Duodenal mucosa (tissue), 2 donors: ENCODE results near the gene BCAS3.

Source experiments
- H3K27ac ChIP-seq: one replicate; pipeline ENCODE4 v1.7.0; 2013; ENCODE audit warnings: low read depth, low read length
- H3K27me3 ChIP-seq, 2 donors: one replicate each; pipeline ENCODE4 v1.7.0; 2013; ENCODE audit warnings: low read length in 2 of 2, control low read depth in 1 of 2; ENCODE audit not compliant: insufficient read depth in 2 of 2, control insufficient read depth in 1 of 2
- H3K36me3 ChIP-seq, 2 donors: one replicate each; pipeline ENCODE4 v1.7.0; 2013; ENCODE audit warnings: low read length in 2 of 2, control low read depth in 1 of 2; ENCODE audit not compliant: insufficient read depth in 2 of 2, control insufficient read depth in 1 of 2
- H3K4me1 ChIP-seq, 2 donors: one replicate each; pipeline ENCODE4 v1.7.0; 2013; ENCODE audit warnings: low read length in 2 of 2, control low read depth in 1 of 2; ENCODE audit not compliant: insufficient read depth in 2 of 2, control insufficient read depth in 1 of 2
- H3K4me3 ChIP-seq, 2 donors: one replicate each; pipeline ENCODE4 v1.7.0; 2013; ENCODE audit warnings: low read length in 2 of 2, low read depth in 1 of 2
- H3K9ac ChIP-seq, 2 donors: one replicate each; pipeline ENCODE4 v1.7.0; 2013; ENCODE audit warnings: low read length in 2 of 2, low read depth in 1 of 2
- H3K9me3 ChIP-seq, 2 donors: one replicate each; pipeline ENCODE4 v1.7.0; 2013; ENCODE audit warnings: low read length in 2 of 2, control low read depth in 1 of 2; ENCODE audit not compliant: control insufficient read depth in 1 of 2

BCAS3 gene

DNA sequence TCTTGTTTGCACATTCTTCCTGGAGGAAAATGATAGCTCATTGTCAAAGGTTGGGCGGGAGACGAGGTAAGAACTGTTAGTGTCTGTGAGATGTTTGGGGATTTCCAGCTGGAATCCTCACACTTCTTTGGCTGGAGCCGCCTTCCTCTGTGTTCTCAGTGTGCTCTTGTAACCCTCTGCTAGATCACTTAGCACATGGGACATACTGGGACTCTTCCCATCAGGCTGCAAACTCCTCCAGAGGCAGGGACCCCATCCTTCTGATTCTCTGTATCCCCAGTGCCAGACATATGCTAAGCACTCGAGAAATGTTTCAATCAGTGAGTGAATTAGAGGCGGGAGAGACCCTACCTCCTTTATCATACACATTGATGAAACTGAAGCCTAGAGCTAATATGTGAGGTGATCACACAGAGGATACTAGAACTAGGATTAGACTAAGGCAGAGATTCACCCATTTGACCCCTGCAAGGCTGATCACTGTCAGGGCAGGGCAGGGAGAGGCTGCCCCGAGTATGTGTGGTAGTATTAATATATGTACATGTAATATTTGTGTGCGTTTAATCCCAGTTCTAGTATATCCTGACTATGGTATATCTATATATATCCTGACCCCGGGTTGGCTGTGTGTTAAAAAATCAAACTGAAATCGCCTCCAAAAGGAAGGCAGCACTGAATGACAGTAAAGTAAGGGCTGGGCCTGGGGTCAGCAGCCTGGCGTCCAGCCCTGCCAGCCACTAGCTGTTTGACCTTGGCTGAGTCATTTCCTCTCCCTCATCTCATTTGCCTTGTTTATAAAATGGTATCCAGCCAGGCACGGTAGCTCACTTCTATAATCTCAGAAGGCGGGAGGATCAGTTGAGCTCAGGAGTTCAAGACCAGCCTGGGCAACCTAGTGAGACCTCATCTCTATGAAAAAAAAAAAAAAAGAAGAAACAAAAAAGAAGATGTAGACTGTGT is 646.5 kb downstream of the BCAS3 start:
- Histone ChIP-seq H3K4me3 (no peak overlapping the region), H3K27ac (no peak overlapping the region), H3K36me3 (no peaks in the 10 kb centered on the region), H3K9ac (no peak overlapping the region), H3K27me3 (no peaks in the 10 kb centered on the region), H3K4me1 (peaks cover 0 to 4% of the 10 kb centered on the region in 2 donors), H3K9me3 (no peaks in the 10 kb centered on the region)

DNA sequence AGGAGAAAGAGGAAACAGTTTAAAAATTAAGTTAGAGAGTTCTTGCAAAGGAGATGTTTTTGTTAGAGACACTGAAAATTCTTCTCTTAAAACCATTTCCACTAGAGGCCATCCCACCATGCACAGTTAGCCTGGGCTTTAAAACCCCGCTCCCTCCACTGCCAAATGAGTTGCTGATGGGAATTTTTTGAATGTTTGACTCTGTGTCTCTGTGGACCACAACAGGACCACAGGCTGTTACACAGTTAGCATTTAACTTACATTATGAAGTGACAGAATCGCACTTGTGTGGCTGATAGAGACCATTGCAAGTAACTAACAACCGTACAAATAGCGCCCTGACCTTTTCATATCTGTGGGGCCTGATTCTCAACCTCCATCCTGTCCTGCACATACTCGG is 647.3 kb downstream of the BCAS3 start:
- Histone ChIP-seq H3K36me3 (no peaks in the 10 kb centered on the region), H3K4me3 (no peak overlapping the region), H3K27me3 (no peaks in the 10 kb centered on the region), H3K9ac (no peak overlapping the region), H3K9me3 (no peaks in the 10 kb centered on the region), H3K27ac (no peak overlapping the region), H3K4me1 (peaks cover 0 to 4% of the 10 kb centered on the region in 2 donors)

DNA sequence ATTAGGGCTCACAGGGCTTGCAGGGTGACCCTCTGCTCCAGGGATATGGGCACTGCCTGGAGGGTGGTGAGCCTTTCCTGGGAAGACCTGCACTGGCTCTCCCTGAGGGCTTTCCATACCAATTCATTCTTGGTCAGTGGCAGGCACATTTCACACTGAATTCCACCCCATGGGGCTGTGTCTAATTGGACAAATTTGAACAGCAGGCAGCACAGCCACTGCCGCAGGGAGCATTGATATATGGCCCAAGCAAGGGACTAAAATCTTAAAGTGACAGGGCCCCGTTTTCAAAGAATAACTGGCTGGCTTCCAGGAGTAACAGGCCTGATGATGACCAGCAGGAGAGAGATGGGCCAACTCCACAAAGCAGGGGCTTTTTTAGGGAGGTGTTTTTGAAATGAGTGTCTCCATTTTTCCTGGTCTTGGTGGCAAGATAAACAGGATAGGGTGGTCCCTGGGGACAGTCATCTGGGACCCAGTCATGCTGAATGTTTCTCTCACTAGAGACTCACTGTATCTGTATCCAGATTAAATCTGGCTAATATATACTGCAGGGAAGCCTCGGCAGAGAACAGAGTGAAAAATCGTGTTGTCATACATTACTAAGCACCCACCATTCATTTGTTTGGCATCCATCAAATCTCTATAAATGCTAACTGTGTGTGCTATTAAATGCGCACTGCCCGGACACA is 647.9 kb downstream of the BCAS3 start:
- Histone ChIP-seq H3K9ac (no peak overlapping the region), H3K27me3 (no peaks in the 10 kb centered on the region), H3K27ac (no peak overlapping the region), H3K4me3 (no peak overlapping the region), H3K9me3 (no peaks in the 10 kb centered on the region), H3K4me1 (peaks cover 0 to 4% of the 10 kb centered on the region in 2 donors), H3K36me3 (no peaks in the 10 kb centered on the region)

DNA sequence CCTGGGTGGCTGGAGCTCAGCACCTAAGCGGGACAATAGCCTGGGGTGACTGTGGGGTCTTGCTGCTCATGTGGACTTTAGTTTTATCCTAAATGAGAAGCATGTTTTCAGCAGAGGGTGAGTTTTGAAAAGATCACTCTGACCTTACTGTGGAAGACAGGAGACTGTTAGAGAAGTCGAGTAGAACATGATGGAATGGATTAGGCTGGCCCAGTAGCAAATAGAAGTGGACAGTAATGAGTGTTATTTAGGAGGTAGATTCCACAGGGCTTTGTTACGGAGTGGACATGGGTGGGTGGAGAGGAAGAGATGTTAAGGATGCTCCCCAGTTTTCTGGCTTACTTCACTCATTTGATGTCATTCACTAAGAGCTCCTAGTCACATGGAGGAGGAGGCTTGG is 648.7 kb downstream of the BCAS3 start:
- Histone ChIP-seq H3K36me3 (no peaks in the 10 kb centered on the region), H3K27ac (no peak overlapping the region), H3K4me1 (peaks cover 0 to 4% of the 10 kb centered on the region in 2 donors), H3K9me3 (no peaks in the 10 kb centered on the region), H3K4me3 (no peak overlapping the region), H3K9ac (no peak overlapping the region), H3K27me3 (no peaks in the 10 kb centered on the region)

DNA sequence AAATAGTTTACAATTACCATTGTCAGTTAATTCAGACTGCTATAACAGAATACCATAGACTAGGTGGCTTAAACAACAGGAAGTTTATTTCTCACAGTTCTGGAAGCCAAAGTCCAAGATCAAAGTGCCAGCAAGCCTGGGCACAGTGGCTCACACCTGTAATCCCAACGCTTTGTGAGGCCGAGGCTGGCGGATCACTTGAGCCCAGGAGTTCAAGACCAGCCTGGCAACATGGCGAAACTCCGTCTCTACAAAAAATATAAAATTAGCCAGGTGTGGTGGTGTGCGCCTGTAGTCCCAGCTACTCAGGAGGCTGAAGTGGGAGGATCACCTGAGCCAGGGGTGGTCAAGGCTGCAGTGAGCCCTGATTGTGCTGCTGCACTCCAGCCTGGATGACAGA is 650.7 kb downstream of the BCAS3 start:
- Histone ChIP-seq H3K9me3 (no peaks in the 10 kb centered on the region), H3K27ac (no peak overlapping the region), H3K4me3 (no peak overlapping the region), H3K27me3 (no peaks in the 10 kb centered on the region), H3K9ac (no peak overlapping the region), H3K4me1 (peaks cover 0 to 4% of the 10 kb centered on the region in 2 donors), H3K36me3 (no peaks in the 10 kb centered on the region)

DNA sequence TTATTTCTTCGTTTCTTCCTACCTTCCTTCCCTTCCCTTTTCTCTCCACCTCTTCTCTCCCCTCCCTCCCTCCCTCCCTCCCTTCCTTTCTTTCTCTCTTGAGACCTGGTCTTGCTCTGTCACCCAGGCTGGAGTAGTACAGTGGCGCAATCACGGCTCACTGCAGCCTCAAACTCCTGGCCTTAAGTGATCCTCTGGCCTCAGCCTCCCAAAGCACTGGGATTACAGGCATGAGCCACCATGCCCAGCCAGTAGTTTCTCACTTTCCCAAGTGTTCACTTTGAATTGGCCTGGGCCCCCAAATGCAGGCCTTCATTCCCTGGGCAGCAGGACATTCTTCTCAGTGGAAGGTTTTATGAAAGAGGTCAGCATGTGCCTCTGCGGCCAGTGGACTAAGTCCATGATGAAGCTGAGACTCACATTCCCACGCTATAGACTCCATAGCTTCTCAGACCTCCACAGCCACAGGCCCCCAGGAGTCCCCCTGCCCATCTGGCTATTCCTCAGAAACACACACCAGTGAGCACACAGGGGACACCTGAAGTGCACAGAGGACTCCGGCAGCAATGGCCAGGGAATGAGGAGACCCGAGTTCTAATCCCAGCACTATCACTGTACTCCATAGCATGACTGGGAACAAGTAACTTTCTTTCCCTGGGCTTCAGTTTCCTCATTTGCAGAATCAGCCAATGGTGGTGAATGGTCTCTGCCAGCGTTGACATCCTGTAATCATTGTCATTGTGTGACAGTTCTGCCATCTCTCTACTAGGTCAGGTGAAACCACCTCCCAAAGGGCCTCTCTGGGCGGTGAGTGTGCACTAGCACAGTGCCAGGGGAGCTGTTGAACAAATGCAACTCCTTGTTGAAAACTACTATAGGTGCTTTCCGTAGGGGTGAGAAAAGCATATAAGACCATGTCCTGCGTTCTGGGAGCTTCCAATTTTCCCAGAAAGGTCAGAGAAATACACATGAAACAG is 652.8 kb downstream of the BCAS3 start:
- Histone ChIP-seq H3K4me3 (no peak overlapping the region), H3K27me3 (peaks cover 0 to 3% of the 10 kb centered on the region in 2 donors), H3K9me3 (no peaks in the 10 kb centered on the region), H3K27ac (no peak overlapping the region), H3K4me1 (peaks cover 3 to 5% of the 10 kb centered on the region in 2 donors), H3K9ac (no peak overlapping the region), H3K36me3 (no peaks in the 10 kb centered on the region)

DNA sequence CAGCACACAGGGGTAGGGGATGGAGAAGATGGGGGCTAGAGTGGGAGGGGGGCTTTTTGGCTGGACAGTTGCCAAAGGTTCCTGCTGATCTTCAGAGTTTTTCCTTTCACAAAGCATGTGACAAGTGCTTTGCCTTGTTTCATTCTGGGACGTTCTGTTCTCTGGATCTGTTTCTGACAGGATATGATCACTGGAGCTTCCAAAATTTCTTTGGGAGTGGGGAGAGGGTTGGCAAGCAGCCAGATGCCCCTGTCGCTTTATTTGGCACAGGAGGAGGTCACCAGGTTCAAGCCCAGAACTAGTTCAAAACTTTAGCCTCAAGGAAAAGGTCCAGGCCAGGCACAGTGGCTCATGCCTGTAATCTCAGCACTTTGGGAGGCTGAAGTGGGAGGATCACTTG is 653.5 kb downstream of the BCAS3 start:
- H3K27ac ChIP-seq: no peak overlapping the region
- peaks cover 8 to 12% of the 10 kb centered on the region in 2 donors for H3K4me1 ChIP-seq

DNA sequence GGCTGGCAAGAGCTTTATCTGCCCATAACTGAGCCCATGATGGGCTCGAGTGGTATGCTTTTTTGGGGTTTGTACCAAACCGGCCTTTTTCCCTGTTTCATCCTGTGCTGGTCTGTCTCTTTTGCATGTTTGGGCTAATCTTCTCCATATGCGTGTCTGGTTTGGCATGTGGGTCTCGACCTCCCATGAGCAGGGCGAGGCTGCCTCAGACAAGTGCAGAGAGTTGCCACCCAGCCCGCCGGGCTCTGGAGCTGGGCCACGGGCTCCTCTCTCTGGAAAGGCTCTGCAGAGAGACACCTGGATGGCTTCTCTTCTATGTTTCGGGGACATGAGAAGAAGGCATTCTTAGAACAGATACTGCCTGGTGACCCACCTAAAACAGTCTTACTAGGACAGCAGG is 654.2 kb downstream of the BCAS3 start:
- Histone ChIP-seq H3K4me3 (no peak overlapping the region), H3K9ac (no peak overlapping the region), H3K27me3 (peaks cover 0 to 3% of the 10 kb centered on the region in 2 donors), H3K27ac (no peak overlapping the region), H3K4me1 (peaks cover 11 to 16% of the 10 kb centered on the region in 2 donors), H3K9me3 (no peaks in the 10 kb centered on the region), H3K36me3 (no peaks in the 10 kb centered on the region)

More for the DNA sequence above, 653.5 kb downstream of the BCAS3 start:
- no peaks in the 10 kb centered on the region for H3K9me3 ChIP-seq
- H3K4me3 ChIP-seq: no peak overlapping the region
- no peaks in the 10 kb centered on the region for H3K36me3 ChIP-seq
- H3K9ac ChIP-seq: no peak overlapping the region
- H3K27me3 ChIP-seq: peaks cover 0 to 3% of the 10 kb centered on the region in 2 donors

DNA sequence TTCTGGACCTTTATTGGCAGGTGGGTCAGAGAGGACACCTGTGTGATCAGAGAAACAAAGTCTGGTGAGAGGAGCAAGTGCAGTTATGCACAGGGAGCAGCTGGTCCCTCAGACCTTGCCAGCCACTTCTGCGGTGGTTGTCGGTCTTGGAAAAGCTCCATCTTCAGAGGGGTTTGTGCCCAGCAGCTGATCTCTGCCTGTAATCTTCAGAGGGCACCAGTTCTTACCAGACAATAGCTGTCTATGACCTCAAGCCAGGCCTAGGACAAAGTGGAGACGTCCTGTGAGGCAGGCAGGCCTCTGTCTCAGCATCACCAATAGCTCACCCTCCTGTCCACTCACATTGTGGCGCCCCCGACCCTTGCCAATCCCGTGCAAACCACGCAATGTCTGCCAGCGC is 655.5 kb downstream of the BCAS3 start:
- Histone ChIP-seq H3K9ac (no peak overlapping the region), H3K4me1 (peaks cover 11 to 16% of the 10 kb centered on the region in 2 donors), H3K36me3 (no peaks in the 10 kb centered on the region), H3K27me3 (peaks cover 3 to 7% of the 10 kb centered on the region in 2 donors), H3K9me3 (no peaks in the 10 kb centered on the region), H3K27ac (no peak overlapping the region), H3K4me3 (no peak overlapping the region)
